ENCODE measurements around the gene BMP6.

BMP6 gene

DNA sequence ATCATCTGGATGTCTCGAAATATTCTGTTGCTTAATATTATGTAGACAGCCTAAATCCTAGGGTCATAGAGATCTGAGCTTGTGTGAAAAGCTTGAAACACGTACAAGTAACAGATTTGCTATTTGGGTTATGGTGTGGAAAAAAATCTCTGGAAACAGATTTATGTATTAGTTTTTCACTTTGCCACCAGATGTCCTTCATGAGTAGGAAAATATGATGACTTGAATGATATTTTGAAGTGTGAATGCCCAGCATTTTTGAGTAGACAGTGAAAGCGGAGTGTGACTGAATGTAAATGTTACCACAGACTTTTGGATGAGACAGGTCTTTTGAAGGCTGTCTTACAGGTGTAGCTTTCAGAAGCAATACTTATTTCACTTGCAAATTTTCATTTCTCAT lies 4.2 kb upstream of the BMP6 start:
- DNase-seq: peak; percentile 31

DNA sequence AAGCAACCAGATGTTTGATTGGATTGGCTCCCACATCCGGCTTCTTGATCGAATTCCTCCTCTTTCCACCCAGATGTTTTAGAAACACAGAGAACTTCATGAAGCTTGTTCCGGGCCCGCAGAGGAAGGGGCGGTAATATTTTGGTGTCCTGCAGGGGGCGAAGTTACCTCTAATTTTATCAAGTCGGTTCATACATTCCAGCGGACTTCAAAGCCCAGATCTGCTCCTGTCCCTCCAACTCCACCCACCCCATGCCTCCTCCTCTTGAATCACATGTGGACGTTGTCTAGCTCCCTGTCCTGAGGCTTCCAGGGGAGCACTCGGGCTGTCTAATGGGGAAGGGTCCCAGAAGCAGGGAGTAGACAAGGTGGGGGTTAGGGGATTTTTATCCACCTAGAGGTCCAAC lies 2.9 kb upstream of the BMP6 start:
- DNase-seq: peak; percentile 71

- no peak for DNase-seq
Observed at GRCh38 chr6:7723554-7723953, 2.3 kb upstream of the BMP6 start.

GRCh38 chr6:7725412-7725811 lies 487 bp upstream of the BMP6 start:
- DNase-seq: no peak

- peak; percentile 49 for DNase-seq
Observed at GRCh38 chr6:7726416-7727085, 652 bp downstream of the BMP6 start.

- peak; percentile 22 for DNase-seq
Observed at GRCh38 chr6:7727086-7727945, 1.4 kb downstream of the BMP6 start.

GRCh38 chr6:7727946-7728854 lies 2.3 kb downstream of the BMP6 start:
- peak; percentile 18 for DNase-seq

DNA sequence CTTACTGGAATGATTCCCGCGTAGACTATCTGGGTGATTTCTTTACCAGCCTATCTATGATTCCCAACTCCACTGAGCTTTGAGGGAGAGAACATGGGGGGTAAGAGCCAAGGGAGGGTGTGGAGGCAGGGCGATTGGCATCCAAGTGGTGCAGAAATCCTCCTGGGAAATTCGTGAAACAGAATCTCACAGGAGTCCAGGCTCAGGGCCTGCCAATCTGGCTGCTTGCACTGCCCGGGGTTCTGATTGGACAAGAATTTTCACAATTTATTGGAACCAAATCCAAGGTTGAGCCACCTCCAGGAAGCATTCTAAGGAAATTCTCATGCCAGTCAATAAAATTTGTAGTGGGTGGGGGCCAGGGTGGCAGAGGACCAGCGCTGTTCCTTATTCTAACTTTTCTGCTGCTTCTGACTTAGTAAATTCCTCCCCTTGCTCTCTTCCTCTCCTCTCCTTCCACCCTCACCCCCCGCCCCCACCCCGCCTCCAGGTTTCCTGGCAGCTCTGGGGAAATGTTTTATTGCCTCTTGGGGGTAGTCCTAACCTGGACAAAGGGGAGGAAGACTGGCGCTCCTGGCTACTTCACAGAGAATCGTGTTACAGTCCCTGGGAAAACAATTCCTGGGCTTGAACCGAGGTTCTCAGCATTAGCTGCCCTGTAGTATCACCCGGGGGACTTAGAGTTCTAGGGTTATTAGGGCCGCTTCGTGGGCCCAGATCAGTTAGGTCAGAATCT lies 3.1 kb downstream of the BMP6 start:
- DNase-seq: no peak

DNA sequence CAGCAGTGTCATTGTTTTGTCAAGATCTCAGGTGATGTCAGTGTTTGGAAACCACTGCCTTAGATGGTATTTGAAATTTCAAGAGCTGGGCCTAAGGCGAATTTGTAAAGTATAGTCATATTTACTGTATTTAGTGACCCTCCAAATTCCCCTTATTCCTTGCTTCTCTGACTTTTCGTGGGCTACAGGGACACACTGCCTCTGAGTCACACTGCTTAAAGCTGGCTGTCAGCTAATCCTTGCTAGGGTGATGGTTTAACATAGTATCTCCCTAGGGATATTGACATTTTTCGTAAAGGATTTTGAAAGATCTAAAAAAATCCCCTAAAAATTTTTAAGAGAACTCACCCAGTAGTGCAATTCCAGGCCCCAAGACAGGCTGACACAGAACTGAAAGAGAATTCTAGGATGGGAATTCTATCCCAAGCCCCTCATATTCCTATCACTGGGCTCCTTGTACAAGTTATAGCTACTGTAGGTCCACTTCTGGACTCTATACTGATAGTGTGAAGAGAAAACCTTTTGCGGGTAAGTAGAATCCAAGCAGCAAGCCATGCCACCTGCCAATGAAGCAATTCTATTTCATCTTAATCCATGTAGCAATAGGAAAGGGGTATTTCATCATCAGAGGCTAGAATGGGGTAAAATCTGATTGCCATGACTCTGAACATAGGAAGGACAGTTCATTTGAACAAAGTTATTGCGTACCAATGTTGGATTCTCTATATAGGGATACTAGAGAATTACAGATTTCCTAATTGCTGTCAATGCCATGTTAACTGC lies 4.3 kb downstream of the BMP6 start:
- DNase-seq: no peak

DNA sequence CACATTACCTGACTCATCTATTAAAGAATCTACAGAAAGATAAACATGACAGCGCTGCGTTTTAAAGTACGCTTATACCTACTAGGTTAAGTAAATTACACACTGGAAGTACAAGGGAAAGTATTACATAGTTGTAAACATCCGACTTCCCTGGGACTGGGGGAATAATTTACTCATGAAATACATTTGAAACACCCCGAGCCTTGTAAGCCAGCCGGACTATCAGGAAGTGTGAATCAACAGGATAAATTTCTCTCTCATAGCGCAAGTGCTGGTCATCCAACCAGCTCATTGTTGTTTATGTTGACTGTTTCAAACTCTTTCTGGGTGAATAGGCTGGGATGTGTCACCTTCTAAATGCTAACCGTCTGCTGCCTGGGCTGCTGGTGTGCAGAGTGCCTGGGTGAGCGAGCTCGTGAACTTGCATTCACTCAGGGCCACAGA lies 4.9 kb downstream of the BMP6 start:
- no peak for DNase-seq

DNA sequence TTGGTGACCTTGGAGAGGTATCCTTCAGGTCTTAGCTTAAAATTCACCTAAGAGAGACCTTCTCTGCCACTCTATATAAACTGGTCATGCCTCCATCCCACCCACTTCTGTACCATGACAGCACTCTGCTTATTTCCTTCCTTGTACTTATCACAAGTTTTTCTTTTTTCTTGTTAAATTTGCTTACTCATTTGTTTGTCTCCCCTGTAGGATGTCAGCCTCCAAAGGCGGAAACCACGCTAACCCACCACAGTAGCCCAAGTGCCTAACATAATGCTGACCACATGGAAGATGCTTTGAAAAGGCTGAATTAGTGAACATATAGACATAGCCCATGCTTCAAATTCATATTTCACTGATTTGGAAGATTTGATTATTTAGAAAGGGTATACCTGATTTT lies 5.4 kb downstream of the BMP6 start:
- no peak for DNase-seq

DNA sequence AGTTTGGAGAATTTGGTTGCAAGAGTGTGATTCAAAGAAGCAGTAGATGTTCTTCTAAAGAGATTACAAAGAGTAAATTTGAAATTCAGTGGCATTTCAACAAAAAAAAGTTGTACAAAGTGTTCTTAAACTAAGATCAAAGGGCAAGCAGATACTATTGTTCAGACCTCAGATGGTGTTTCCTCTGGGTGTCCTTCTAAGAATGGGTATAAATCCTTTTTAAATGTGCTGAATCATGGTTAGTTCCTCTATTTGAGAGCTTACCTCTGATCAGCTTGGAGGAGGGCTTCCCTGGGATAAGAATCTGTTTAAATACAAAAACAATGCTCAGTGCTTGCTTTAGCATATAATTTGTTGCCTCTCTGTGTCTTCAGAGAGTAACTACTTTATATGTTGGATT lies 6.3 kb downstream of the BMP6 start:
- no peak for DNase-seq

GRCh38 chr6:7734707-7735383 lies 8.9 kb downstream of the BMP6 start:
- no peak for DNase-seq

DNA sequence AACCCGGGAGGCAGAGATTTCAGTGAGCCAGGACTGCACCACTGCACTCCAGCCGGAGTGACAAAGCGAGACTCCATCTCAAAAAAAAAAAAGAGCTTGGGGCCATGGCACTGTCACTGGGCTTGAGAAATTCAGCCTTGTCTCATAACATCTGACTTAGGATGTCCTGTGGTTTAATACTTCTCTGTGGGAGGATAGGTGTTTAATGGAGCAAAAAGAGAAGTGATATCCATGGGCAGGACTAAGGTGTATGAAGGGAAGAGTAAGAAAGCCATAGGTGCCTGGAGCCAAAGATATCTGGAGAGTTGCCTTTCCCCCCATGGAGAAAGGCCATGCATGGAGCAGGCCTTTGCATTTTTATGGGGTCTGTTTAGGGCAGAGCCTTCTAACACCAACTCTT lies 11.2 kb downstream of the BMP6 start:
- DNase-seq: no peak

- DNase-seq: no peak
Observed at GRCh38 chr6:7737867-7738266, 12.0 kb downstream of the BMP6 start.

DNA sequence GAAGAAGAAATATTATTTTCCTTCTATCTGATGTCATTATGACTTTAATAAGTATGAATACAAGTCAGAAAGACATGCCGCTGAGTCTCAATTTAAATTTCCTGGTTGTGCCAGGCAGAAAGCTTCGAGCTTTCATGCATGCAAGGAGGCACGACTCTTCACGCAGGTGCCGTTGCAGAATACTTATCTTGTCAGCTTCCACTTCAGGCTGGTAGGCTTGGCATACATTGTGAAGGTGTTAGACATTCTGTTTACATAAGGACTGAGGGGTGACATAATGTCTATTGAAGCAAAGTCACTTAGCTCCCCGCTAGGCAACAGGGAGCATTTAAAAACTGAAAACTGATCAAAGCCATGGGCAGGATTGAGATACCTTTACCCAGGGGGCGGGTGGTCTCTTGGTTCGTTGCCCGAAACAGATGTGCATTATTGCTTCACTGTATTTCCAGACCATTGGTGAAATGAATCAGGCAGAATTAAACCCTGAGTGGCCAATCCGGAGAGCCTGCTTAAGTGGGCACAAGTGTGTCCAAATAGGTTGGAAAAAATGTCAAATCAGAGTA lies 16.4 kb downstream of the BMP6 start:
- peak; percentile 11 for DNase-seq

- no peak for DNase-seq
Observed at GRCh38 chr6:7745942-7746341, 20.0 kb downstream of the BMP6 start.

- DNase-seq: no peak
Observed at GRCh38 chr6:7747016-7747415, 21.1 kb downstream of the BMP6 start.

DNA sequence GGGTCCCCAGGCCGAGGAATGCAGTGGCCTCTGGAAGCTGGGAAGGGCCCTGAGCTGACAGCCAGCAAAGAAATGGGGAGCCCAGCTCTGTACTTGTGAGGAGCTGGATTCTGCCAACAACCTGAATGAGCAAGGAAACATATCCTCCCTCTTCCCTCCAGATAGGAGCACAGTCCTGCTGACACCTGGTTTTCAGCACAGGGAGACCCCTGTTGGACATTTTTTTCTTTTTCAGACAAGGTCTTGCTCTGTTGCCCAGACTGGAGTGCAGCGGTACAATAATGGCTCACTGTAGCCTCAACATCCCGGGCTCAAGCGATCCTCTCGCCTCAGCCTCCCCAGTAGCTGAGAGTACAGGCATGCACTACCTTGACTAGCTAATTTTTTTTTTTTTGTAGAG lies 21.5 kb downstream of the BMP6 start:
- DNase-seq: no peak

GRCh38 chr6:7747901-7748504 lies 22.1 kb downstream of the BMP6 start:
- DNase-seq: no peak
